Femur (tissue), 1 donor: ENCODE measurements around the gene PSMD7.
"Not testable (repeated sequence)": the region's sequence is repeated elsewhere in the genome, so short reads cannot be mapped to it uniquely, and the experiment has no call there.

ENCODE experiments used
- DNase-seq: peaks from one replicate; pipeline ENCODE4 v3.0.0-alpha.2; 2017

Gene PSMD7

GRCh38 chr16:74298104-74298503, 1.5 kb downstream of the PSMD7 start:
- no peak for DNase-seq

- no peak for DNase-seq
Observed at GRCh38 chr16:74302341-74302740, 5.7 kb downstream of the PSMD7 start.

GRCh38 chr16:74304164-74304834, 7.7 kb downstream of the PSMD7 start:
- DNase-seq: no peak

GRCh38 chr16:74304835-74305176, 8.2 kb downstream of the PSMD7 start:
- DNase-seq: no peak

GRCh38 chr16:74305281-74305680, 8.7 kb downstream of the PSMD7 start:
- DNase-seq: no peak

- no peak for DNase-seq
Observed at GRCh38 chr16:74305978-74306784, 9.6 kb downstream of the PSMD7 start.

- no peak for DNase-seq
Observed at GRCh38 chr16:74307383-74307782, 10.8 kb downstream of the PSMD7 start.

- DNase-seq: peak; percentile 31
Observed at GRCh38 chr16:74309789-74310781, 13.5 kb downstream of the PSMD7 start.

GRCh38 chr16:74315059-74315458, 18.4 kb downstream of the PSMD7 start:
- no peak for DNase-seq

GRCh38 chr16:74320707-74321106, 24.1 kb downstream of the PSMD7 start:
- DNase-seq: peak; percentile 66

- no peak for DNase-seq
Observed at GRCh38 chr16:74321356-74321755, 24.7 kb downstream of the PSMD7 start.

GRCh38 chr16:74322301-74322710, 25.7 kb downstream of the PSMD7 start:
- DNase-seq: no peak

GRCh38 chr16:74324777-74325176, 28.2 kb downstream of the PSMD7 start:
- DNase-seq: not testable (repeated sequence)

GRCh38 chr16:74325641-74326040, 29.0 kb downstream of the PSMD7 start:
- DNase-seq: no peak

- DNase-seq: not testable (repeated sequence)
Observed at GRCh38 chr16:74328346-74328745, 31.7 kb downstream of the PSMD7 start.

GRCh38 chr16:74332469-74332868, 35.9 kb downstream of the PSMD7 start:
- DNase-seq: not testable (repeated sequence)

- DNase-seq: not testable (repeated sequence)
Observed at GRCh38 chr16:74337506-74337905, 40.9 kb downstream of the PSMD7 start.

GRCh38 chr16:74339226-74339625, 42.6 kb downstream of the PSMD7 start:
- not testable (repeated sequence) for DNase-seq

GRCh38 chr16:74353038-74353437, 56.4 kb downstream of the PSMD7 start:
- not testable (repeated sequence) for DNase-seq
